NCI-H2171 treated with DMSO at 0.1 percent for 48 hours (cell line): ENCODE data around the gene CSHL1.
"Not testable (repeated sequence)": the region's sequence is repeated elsewhere in the genome, so short reads cannot be mapped to it uniquely, and the experiment has no call there.

ENCODE experiments used
- DNase-seq: peaks from one replicate; lab custom pipeline; 2025; lab: John Stamatoyannopoulos, UW

CSHL1 gene

GRCh38 chr17:63918305-63918704, 7.2 kb upstream of the CSHL1 start:
- no peak for DNase-seq

DNA sequence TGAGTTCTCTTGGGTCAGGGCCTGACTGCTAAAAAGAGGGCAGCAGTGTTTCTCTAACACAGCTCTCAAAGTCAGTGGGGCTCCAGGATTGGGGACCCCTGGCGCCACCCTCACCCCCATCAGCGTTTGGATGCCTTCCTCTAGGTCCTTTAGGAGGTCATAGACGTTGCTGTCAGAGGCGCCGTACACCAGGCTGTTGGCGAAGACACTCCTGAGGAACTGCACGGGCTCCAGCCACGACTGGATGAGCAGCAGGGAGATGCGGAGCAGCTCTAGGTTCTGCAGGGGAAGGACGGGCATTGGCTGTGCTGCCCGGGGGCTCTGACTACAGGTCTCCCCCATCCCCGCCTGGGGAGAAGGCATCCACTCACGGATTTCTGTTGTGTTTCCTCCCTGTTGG, 6.6 kb upstream of the CSHL1 start:
- DNase-seq: no peak

- DNase-seq: not testable (repeated sequence)
Measured at GRCh38 chr17:63917206-63917605, 6.1 kb upstream of the CSHL1 start.

DNA sequence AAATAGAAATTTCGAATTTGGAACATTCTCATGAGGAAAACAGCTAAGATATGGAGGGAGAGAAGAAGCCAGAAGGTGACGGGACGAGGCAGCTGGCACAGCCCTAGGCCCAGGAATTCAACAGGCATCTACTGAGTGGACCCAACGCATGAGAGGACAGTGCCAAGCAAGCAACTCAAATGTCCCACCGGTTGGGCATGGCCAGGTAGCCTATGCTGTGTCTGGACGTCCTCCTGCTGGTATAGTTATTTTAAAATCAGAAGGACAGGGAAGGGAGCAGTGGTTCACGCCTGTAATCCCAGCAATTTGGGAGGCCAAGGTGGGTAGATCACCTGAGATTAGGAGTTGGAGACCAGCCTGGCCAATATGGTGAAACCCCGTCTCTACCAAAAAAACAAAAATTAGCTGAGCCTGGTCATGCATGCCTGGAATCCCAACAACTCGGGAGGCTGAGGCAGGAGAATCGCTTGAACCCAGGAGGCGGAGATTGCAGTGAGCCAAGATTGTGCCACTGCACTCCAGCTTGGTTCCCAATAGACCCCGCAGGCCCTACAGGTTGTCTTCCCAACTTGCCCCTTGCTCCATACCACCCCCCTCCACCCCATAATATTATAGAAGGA, 5.6 kb upstream of the CSHL1 start:
- DNase-seq: no peak

- not testable (repeated sequence) for DNase-seq
Measured at GRCh38 chr17:63915753-63916152, 4.7 kb upstream of the CSHL1 start.

DNA sequence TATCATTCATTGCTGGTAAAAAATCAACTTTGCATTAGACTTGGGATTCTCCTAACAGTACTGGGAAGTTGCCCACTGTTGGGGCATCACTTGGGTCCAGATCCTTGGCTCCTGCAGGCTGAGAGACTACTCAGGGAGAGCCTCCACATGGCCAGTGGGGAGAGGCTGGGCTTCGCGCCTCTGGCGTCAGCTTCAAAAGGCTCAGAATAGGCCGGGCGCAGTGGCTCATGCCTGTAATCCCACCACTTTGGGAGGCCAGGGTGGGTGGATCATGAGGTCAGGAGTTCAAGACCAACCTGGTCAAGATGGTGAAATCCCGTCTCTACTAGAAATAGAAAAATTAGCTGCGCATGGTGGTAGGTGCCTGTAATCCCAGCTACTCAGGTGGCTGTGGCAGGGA, 3.4 kb upstream of the CSHL1 start:
- DNase-seq: no peak

DNA sequence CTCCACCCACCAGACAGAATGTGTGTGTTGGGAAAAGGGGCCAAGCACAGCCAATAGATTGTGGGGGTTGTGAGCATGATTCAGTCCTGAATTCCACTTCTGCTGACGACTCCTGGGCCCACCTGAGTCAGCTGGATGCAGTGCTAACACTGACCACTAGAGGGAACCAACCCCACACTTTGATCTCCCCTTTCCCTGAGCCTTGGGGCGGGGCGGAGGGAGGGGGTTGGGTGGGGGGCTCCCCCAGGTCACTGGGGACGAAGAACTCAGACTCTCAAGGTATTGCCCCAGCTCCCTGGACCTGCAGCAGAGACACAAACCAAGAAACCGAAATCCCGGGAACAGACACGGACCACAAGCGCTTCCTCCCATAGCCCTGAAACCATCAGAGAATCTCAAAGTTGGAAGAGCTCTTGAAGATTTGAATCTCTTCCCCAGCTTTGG, 621 bp upstream of the CSHL1 start:
- peak; percentile 12 for DNase-seq

- no peak for DNase-seq
Measured at GRCh38 chr17:63910096-63910495, 962 bp downstream of the CSHL1 start.

GRCh38 chr17:63909586-63909985, 1.5 kb downstream of the CSHL1 start:
- DNase-seq: not testable (repeated sequence)

DNA sequence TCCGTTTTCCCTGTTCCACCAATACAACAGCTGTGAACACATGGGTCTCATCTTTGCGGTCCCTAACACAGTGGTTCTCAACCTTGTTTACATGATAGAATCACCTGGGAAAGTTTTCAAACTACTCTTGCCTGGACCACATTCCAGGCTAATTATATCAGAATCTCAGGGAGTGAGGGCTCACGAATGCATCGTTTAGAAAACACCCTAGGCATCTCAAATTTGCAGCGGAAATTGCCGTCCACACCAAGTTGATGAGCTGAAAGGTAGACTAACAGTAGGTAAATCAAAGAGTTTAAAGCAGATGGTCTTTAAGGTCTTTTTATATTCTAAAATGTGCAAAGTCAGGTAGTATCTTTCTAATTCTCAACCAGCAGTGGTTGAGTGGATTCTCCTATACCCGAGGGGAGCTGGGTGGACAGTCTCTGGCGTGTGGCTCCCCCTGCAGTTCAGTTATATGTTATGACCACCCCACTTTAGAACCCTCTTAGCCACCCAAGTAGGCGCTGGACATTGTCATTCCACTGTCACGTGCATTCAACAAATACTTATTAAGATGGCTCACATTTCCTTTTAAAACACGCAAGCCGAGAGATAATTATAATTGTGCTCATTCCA, 3.8 kb downstream of the CSHL1 start:
- DNase-seq: not testable (repeated sequence)

- not testable (repeated sequence) for DNase-seq
Measured at GRCh38 chr17:63904796-63905195, 6.3 kb downstream of the CSHL1 start.

- DNase-seq: peak; percentile 27
Measured at GRCh38 chr17:63903787-63904201, 7.3 kb downstream of the CSHL1 start.

GRCh38 chr17:63901971-63902370, 9.1 kb downstream of the CSHL1 start:
- peak; percentile 85 for DNase-seq

DNA sequence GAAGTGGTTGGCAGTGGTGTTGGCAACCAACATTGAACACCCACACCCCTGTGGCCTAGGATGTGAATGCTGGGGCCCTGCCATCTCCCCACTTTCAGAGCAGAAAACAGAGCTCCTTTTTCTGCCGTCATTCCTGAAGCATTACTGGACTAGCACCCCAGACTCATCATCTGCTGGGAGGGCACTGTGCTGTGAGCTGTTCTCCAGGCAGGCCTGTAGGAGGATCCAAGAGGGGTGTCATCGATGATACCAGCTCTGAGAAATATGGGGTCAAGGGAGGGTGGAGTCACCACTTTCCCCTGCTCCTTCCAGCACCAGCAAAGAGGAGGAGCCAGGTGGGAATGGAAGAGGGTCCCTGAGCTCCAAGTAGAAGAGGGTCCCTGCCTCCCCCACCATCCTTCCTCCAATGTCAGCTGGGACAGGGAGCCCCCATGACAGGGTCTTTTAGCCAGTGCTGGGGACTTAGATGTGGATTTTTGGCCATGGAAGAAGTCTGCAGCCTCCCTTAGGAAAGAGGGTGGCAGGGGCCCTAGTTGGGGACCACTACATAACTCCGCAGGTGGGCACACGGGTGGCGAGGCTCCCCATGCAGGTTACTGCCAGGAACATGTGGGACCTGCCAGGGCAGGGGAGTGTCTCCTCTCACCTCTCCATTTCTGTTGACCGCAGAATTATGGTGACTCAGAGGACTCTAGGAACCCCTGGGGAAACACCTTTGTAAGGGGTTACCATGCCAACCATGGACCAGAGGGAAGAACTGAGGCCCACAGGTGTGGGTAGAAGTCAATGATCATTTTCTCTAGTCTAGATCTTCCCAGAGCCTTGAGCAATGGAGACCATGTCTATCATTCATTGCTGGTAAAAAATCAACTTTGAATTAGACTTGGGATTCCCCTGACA, 11.9 kb downstream of the CSHL1 start:
- DNase-seq: not testable (repeated sequence)

GRCh38 chr17:63896524-63897354, 14.3 kb downstream of the CSHL1 start, which contains the start of gene CSH1:
TSS of gene CSH1 (minus strand) at chr17:63896574. CDS start at chr17:63896511, 63 bp downstream.
- DNase-seq: not testable (repeated sequence)

- not testable (repeated sequence) for DNase-seq
Measured at GRCh38 chr17:63894821-63895220, 16.2 kb downstream of the CSHL1 start.

DNA sequence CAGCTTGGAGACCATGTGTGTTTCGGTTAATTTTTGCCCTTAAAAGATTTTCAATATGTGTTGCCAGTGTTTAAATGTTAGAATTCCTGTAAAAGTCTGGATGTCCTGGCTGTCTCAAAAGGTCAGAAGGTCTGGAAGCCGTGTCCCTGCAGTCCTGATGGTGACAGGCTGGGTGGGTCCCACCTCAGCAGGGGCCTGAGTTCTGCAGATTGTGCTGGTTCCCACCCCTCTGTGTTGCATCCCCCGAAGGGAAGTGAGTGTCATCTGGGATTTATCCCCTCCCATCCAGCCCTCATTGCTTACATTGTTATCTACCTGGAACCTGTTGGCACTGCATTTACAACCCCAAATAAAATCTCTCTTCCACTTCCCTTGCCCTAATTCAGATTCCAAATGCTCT, 17.0 kb downstream of the CSHL1 start:
- not testable (repeated sequence) for DNase-seq

DNA sequence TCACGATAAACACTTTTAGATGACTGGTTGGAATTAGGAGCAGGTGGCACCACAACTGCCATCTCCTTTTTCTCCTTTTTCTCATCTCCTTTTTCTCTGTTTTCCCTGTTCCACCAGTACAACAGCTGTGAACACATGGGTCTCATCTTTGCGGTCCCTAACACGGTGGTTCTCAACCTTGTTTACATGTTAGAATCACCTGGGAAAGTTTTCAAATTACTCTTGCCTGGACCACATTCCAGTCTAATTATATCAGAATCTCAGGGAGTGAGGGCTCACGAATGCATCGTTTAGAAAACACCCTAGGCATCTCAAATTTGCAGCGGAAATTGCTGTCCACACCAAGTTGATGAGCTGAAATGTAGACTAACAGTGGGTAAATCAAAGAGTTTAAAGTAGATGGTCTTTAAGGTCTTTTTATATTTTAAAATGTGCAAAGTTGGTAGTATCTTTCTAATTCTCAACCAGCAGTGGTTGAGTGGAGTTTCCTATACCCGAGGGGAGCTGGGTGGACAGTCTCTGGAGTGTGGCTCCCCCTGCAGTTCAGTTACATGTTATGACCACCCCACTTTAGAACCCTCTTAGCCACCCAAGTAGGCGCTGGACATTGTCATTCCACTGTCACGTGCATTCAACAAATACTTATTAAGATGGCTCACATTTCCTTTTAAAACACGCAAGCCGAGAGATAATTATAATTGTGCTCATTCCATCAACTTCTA, 18.6 kb downstream of the CSHL1 start:
- not testable (repeated sequence) for DNase-seq

DNA sequence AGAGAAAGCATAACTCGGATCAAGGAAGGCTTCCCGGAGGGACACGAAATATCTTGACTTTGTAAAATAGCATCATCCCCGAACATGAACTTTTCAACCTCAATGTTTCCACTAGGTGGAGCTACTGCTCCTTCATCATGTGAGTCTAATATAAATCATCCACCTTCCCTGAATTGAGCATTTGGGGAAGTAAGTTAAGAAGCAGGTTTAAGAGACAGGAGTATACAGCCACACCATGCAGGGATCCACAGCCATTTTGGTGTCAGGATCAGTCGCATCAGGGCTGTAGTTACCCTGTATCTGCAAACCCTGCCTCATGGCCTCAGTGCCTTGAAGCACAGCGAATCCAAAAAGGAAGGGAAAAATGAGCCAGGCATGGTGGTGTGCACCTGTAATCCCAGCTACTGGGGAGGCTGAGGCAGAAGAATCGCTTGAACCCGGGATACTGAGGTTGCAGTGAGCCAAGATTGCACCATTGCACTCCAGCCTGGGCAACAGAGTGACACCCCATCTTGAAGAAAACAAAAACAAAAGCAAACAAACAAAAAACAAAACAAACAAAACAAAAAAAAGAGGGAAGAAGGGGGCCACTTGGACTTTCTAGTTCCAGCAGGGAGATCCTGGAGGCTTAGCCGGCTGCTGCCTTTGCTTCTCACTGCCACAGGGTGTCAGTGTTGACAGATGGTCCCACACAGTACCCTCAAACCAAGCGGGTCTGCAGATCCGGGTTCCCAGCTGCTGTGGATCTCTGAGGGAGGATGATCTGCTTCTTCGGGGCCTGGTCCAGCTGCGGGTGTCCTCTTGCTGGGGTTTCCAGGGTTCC, 21.8 kb downstream of the CSHL1 start:
- DNase-seq: peak; percentile 56

- DNase-seq: not testable (repeated sequence)
Measured at GRCh38 chr17:63885119-63885518, 25.9 kb downstream of the CSHL1 start.
